Measurements from ENCODE around the gene TMEM238L. TPM values are rescaled to one million over a fixed set of nuclear protein-coding genes. Genes with fewer than 3 reads are reported as not detected.
A peak's percentile ranks its signal among the peaks of the same experiment; 100 is the strongest.

TMEM238L gene
- total and polyA plus RNA-seq, 2 of the 8 experiments (the other 6 are each of a cell fraction or from before 2014, with no cell fraction given) = not detected

GRCh38 chr17:10807704-10808128 is 3.8 kb upstream of the TMEM238L start:
- Histone ChIP-seq H2AFZ (ENCODE audit: low read length) (no peak overlapping the region), H2AK5ac (ENCODE audit: low read depth, low read length) (no peak overlapping the region), H3K4me3 (ENCODE audit: extremely low read depth in 1 of 4, insufficient read depth in 2 of 4, low read depth in 3 of 4, low read length in 4 of 4) (no peak overlapping the region), H3K4me2 (ENCODE audit: insufficient read depth in 1 of 2, low read depth in 2 of 2, low read length in 2 of 2) (no peak overlapping the region), H3K18ac (ENCODE audit: extremely low read depth, low read length) (no peak overlapping the region), H3K79me2 (ENCODE audit: control insufficient read depth in 1 of 2, insufficient read depth in 2 of 2, low read length in 2 of 2) (no peaks in the 10 kb centered on the region), H4K20me1 (replicated peaks in 1 of 2; ENCODE audit: control insufficient read depth in 1 of 2, insufficient read depth in 2 of 2, low read length in 2 of 2) (no peaks in the 10 kb centered on the region), H3K14ac (ENCODE audit: insufficient read length) (no peak overlapping the region), H2BK12ac (ENCODE audit: low read depth, low read length) (no peak overlapping the region), H4K91ac (replicated peaks; ENCODE audit: insufficient read length, low read length) (no peak overlapping the region), H3K79me1 (ENCODE audit: low read depth, low read length) (no peaks in the 10 kb centered on the region), H4K5ac (ENCODE audit: insufficient read length, low read depth, low read length) (no peak overlapping the region), H2BK20ac (ENCODE audit: low read length) (no peak overlapping the region), H4K8ac (ENCODE audit: extremely low read depth, insufficient read depth, low read length) (no peak overlapping the region), H3K23ac (ENCODE audit: insufficient read length) (no peak overlapping the region), H3K9ac (replicated peaks in 1 of 4; ENCODE audit: extremely low read depth in 1 of 4, low read depth in 3 of 4, low read length in 3 of 4) (no peak overlapping the region), H3K4ac (replicated peaks; ENCODE audit: insufficient read length, low read depth, low read length) (no peak overlapping the region), H3K9me3 (ENCODE audit: insufficient read depth in 2 of 2, low read depth in 1 of 2, low read length in 1 of 2) (no peaks in the 10 kb centered on the region), H3K56ac (replicated peaks; ENCODE audit: insufficient read length, low read depth, low read length) (no peak overlapping the region), H2BK5ac (ENCODE audit: low read depth, low read length) (no peak overlapping the region), H3K27ac (ENCODE audit: low read depth, low read length) (no peak overlapping the region), H3K4me1 (replicated peaks in 1 of 4; ENCODE audit: control insufficient read depth in 3 of 4, insufficient read depth in 4 of 4, low read length in 3 of 4) (peaks cover 0 to 4% (median 0%) of the 10 kb centered on the region in 4 experiments; a peak in 1 of 7 replicates), H2BK120ac (replicated peaks; ENCODE audit: low read depth, low read length) (no peak overlapping the region), H3K36me3 (ENCODE audit: control insufficient read depth in 2 of 4, insufficient read depth in 4 of 4, low read length in 3 of 4) (no peaks in the 10 kb centered on the region), H3K23me2 (ENCODE audit: low read depth, low read length) (no peaks in the 10 kb centered on the region), H3K27me3 (replicated peaks in 1 of 4; ENCODE audit: control insufficient read depth in 3 of 4, extremely low read depth in 1 of 4, insufficient read depth in 3 of 4, low read length in 3 of 4) (no peaks in the 10 kb centered on the region), H2BK15ac (ENCODE audit: low read length) (no peak overlapping the region)
- FAIRE-seq (no peak), DNase-seq (ENCODE audit: low read depth in 1 of 2, low spot score in 2 of 2) (no peak)
- 90% methylated on average over 7 of the region's 7 CpGs; no CpG with 5 or more reads in 1 of the 2 experiments for WGBS, 2 experiments (ENCODE audit: extremely low coverage in 1 of 2, insufficient coverage in 1 of 2, insufficient read length in 1 of 2, insufficient replicate concordance in 2 of 2, low coverage in 1 of 2, low lambda C conversion rate in 2 of 2, missing lambda C conversion rate in 1 of 2)
- CTCF ChIA-PET (ENCODE audit: partially characterized antibody) = interaction anchor here (0.6 kb wide), 1 partner anchor 531 kb away, joined by 3 read pairs; no protein-coding TSS in a partner anchor
- POLR2A ChIA-PET (ENCODE audit: partially characterized antibody) = no interaction called here
- TF ChIP-seq SP2 (IDR thresholded peaks at IDR 0.05; ENCODE audit: low read length) (no peak), HDAC2 (IDR thresholded peaks at IDR 0.05; ENCODE audit: borderline replicate concordance in 1 of 2, low read depth in 2 of 2, low read length in 2 of 2) (0 out of 4 replicates have a peak, but pooled peaks of 1 of the 2 experiments have one; percentile 25), TAF7 (optimal IDR thresholded peaks at IDR 0.05; ENCODE audit: borderline replicate concordance, low read depth, low read length) (no peak), CHD2 (IDR thresholded peaks at IDR 0.05; ENCODE audit: low read length) (no peak), ASH2L (IDR thresholded peaks at IDR 0.05; ENCODE audit: low read length) (no peak), KDM1A (IDR thresholded peaks at IDR 0.05; ENCODE audit: borderline replicate concordance, low read length) (peak; percentile 90), EP300 (IDR thresholded peaks at IDR 0.05; ENCODE audit: borderline replicate concordance in 1 of 2, low read depth in 2 of 2, low read length in 2 of 2) (no peak), CREB1 (IDR thresholded peaks at IDR 0.05) (peak; percentile 85)
